Cardiac atrium fibroblast (primary cell): ENCODE data around the gene GAD1. TPM values are rescaled to one million over a fixed set of nuclear protein-coding genes. Genes with fewer than 3 reads are reported as not detected.

Experiments
- total RNA-seq: library from RNA; depleted of rRNA; stranded (reverse); fragments of >200 nt; gene quantifications from 2 replicates; pipeline ENCODE4 v1.2.3, GENCODE V29; 2015

GAD1 gene
- total RNA-seq, result not detected in 2 replicates

DNA sequence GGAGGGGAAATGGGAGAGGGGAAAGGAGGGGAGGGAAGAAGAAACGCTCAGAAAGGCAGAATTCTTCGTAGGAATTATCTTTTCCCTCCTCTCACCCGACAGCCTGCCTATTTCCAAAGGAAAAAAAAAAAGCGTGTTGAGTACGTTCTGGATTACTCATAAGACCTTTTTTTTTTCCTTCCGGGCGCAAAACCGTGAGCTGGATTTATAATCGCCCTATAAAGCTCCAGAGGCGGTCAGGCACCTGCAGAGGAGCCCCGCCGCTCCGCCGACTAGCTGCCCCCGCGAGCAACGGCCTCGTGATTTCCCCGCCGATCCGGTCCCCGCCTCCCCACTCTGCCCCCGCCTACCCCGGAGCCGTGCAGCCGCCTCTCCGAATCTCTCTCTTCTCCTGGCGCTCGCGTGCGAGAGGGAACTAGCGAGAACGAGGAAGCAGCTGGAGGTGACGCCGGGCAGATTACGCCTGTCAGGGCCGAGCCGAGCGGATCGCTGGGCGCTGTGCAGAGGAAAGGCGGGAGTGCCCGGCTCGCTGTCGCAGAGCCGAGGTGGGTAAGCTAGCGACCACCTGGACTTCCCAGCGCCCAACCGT is at the start of gene GAD1:
GAD1 (plus strand) TSS at position 384 of the 589 bp plus-strand sequence. CDS start 1,705 bp downstream, outside the sequence.

DNA sequence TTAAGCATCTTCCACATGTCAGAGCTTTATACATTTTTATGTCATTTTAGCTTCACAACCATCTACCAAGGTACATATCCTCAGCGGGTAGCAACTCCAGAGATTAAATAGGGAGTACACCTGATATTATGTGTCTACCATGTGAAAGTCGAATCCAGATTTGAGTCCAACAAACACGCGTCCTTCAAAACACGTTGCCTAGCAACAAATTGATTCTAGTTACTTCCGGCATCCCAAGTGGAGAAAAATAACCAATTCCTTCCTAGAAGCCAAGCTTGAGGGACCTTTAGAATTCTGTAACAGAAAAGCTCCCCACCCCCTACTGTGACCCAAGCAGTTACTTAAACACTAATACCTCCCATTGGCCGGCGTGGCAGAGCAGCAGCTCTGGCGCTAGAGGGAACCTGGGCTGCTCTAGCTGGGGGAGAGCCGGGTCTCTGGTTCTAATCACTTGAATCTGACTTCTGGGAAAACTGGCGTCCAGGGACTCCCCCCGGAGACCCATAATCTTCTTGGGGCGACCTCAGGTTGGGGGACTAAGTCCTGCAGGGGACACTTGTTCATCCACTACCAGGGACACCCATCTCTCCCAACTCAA is 46.6 kb upstream of the GAD1 start, which contains the start of gene ERICH2:
ERICH2 (plus strand) TSS at position 371 of the 598 bp plus-strand sequence. CDS start 304 bp downstream, outside the sequence.

Other genes with a start within 250 kb of the GAD1 start
- not detected in 2 replicates for gene SP5, start 101.5 kb upstream of the GAD1 start, total RNA-seq
- gene ERICH2, start 46.5 kb upstream of the GAD1 start, total RNA-seq, result not detected in 2 replicates
- 73.5 and 90.1 TPM in 2 replicates for gene GORASP2, start 112.4 kb downstream of the GAD1 start, total RNA-seq